Mononuclear cell (primary cell): ENCODE data around the gene ONECUT3. TPM values are rescaled to one million over a fixed set of nuclear protein-coding genes. Genes with fewer than 3 reads are reported as not detected.

Source experiments
- H3K27me3 ChIP-seq: 2 replicates; pipeline ENCODE4 v1.6.0; 2011; ENCODE audit warnings: low read length, control low read depth; ENCODE audit not compliant: insufficient read depth
- H3K4me1 ChIP-seq: 2 replicates; pipeline ENCODE4 v1.5.1; 2011; ENCODE audit warnings: mild to moderate bottlenecking, low read length, control low read depth; ENCODE audit not compliant: insufficient read depth
- H3K4me3 ChIP-seq: 2 replicates; pipeline ENCODE4 v1.5.1; 2011; ENCODE audit warnings: mild to moderate bottlenecking, low read length, moderate library complexity
- H3K9me3 ChIP-seq: 2 replicates; pipeline ENCODE4 v1.5.1; 2011; ENCODE audit warnings: low read depth, mild to moderate bottlenecking, control low read depth, low read length
- total RNA-seq: library from RNA; depleted of rRNA; stranded (reverse); fragments of >200 nt; gene quantifications from one replicate; pipeline ENCODE4 v1.2.3, GENCODE V29; 2012

The ONECUT3 gene
- total RNA-seq, 1 donor = not detected

DNA sequence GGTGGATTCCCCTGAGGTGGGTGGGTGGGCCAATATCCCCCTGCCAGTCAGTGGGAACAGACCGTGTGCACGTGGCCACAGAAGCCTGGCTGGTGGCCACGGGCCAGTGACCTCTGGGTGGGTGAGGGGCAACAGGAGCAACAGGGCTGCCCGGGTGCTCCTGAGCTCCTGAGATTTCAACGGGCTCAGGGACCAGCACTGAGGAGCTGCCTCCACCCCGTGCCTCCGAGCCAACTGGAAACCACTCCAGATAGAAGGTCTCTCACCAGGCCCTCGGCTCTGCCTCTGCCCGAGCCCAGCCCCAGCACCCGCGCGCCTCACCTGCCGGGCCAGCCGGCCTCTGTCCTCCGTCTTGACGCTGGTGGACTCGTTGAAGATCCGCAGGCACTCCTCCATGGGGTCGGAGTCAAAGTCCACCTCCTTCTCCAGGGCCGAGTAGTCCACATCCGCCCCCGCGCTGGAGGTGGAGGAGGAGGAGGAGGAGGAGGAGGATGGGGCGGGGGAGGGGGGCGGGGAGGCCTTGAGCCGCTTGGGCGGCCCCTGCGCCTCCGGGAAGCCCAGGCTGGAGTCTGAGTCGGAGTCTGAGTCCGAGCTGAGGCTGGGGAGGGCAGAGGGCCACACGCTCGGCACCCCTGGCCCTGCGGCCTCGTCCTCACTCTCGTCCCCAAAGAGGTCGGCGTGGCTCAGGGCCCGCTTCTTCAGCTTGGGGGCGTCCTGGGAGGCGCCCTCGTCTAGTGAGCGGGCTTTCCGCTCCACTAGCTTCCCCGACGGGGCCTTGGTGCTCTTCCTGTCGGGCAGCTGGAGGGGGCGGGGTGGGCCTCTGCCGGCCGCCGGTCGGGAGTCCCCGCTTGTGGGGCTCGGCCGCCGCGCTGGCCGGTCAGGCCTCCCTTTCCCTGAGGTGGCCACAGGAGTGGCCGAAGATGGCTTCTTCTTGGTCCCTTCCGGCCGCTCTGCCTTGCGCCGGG, 73.5 kb downstream of the ONECUT3 start:
- H3K4me3 ChIP-seq = no peak overlapping the region
- no peaks in the 10 kb centered on the region for H3K9me3 ChIP-seq
- H3K4me1 ChIP-seq = no peaks in the 10 kb centered on the region
- H3K27me3 ChIP-seq = no peaks in the 10 kb centered on the region

DNA sequence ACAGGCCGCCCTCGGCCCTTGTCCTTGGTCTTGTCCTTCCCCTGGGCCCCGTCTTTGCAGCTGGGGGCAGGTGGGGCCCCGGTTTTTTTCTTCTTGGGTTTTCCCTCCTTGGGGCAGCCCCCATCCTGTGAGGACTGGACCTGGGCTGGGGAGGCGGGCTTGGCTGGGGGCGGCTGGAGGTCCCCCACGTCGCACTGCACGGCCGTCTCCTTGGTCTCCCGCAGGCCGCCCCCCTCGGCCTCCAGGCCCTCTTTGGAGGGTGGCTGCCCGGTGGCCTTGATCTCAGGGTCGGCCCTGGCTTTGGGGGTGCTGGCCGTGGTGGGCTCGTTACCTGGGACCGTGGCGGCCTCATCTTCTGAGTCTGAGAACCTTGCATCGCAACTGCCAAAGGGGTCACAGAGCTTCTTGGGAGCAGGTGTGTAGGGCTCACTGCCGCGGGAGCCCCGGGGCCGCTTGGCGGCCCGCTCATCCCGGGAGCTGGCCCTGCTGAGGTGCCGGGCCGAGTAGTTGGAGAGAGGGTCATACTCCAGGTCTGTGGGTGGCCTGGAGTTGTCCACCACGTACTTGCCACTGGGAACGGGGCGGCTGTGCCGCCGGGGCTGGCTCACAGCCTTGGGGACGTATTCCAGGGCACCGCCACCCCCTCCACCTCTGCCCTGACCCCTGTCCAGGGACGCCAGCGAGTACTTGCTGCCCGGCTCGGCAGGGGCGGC, 74.4 kb downstream of the ONECUT3 start:
- Histone ChIP-seq H3K27me3 (no peaks in the 10 kb centered on the region), H3K4me1 (no peaks in the 10 kb centered on the region), H3K9me3 (no peaks in the 10 kb centered on the region), H3K4me3 (no peak overlapping the region)

DNA sequence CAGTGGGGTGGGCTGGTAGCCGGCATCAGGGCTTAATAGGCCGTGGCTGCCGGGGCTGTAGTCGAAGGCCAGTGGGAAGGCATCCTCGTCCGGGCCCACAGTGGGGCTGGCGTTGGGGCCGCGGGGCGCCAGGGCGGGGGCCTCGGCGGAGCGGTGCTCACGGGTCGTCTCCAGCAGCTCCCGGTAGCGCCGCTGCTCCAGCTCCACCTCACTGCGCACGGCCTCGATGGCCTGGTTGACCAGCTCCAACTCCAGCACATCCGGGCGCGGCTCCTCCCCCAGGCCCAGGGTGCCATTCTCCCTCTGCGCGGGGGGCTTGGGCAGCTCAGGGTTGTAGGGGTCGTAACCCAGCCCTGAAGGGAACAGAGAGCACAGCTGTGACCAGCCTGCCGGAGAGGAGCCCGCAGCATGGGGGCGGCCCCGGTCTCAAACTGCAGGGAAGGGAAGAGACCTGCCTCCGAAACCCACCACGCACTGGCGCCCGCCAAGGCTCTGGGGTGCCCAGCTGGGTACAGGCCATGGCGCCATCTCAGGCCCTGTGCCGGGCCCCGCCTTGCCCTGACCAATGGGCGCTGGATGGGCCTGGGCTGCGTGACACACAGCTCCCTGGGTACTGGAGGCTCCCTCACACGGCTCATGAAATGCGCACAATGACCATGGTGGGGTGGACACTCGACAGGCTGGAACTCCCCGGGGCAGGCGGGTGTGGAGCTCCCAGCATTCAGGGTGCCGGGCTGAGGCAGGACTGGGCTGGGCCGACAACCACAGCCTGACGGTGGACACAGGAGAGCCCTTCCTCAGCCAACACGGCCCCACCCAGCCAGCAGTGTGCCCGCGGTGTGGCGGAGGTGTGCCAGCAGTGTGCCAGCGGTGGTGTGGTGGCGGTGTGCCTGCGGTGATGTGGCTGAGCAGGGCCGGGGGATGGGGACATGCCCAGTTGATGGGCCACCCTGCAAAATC, 75.3 kb downstream of the ONECUT3 start:
- no peaks in the 10 kb centered on the region for H3K9me3 ChIP-seq
- H3K27me3 ChIP-seq = no peaks in the 10 kb centered on the region
- no peak overlapping the region for H3K4me3 ChIP-seq
- H3K4me1 ChIP-seq = no peaks in the 10 kb centered on the region

DNA sequence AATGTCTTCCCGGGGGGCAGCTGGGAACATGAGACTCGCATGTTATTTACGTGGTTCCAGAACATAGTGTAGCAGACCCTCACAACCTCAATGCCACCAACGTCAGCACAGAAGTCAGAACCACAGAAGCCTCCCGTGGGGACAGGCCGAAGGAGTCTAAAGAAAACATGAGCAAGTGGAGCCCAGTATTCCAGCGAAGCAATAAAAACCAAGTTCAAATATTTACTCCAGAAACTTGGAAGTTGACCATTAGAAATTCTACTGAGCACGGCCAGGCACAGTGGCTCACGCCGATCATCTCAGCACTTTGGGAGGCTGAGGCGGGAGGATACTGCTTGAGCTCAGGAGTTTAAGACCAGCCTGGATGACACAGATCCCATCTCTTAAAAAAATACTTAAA, 76.7 kb downstream of the ONECUT3 start:
- Histone ChIP-seq H3K9me3 (no peaks in the 10 kb centered on the region), H3K4me3 (no peak overlapping the region), H3K27me3 (no peaks in the 10 kb centered on the region), H3K4me1 (no peaks in the 10 kb centered on the region)

DNA sequence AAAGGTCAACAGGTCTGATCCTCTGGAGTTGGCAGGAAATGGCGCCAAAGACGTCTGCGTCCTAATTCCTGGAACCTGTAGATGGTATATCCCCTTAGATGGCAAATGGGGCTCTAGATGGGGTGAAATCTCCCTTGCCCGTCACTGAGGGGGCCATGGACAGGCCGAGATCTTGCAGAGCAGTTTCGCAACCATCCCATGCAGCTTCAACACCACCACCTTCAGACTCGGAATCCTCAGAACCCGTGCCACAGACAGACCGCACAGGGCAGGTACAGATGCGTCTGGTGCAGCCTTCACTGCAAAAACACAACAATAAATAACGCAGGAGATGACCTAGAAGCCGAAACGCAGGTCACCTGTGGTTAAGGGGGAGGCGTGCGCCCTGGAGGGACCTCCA, 77.3 kb downstream of the ONECUT3 start:
- Histone ChIP-seq H3K27me3 (no peaks in the 10 kb centered on the region), H3K4me1 (no peaks in the 10 kb centered on the region), H3K9me3 (no peaks in the 10 kb centered on the region), H3K4me3 (no peak overlapping the region)

Other genes starting within 250 kb of the ONECUT3 start
- gene ADAMTSL5, start 240.5 kb upstream of the ONECUT3 start, total RNA-seq = 0.84 TPM
- gene PLK5, start 229.4 kb upstream of the ONECUT3 start, total RNA-seq = not detected
- gene MEX3D, start 185.2 kb upstream of the ONECUT3 start, total RNA-seq = 2.1 TPM
- 25.1 TPM for gene MBD3, start 160.6 kb upstream of the ONECUT3 start, total RNA-seq
- gene UQCR11, start 148.0 kb upstream of the ONECUT3 start, total RNA-seq = 31.6 TPM
- 37.4 TPM for gene TCF3, start 100.9 kb upstream of the ONECUT3 start, total RNA-seq
- 0.73 TPM for gene ATP8B3, start 58.8 kb downstream of the ONECUT3 start, total RNA-seq
- 66.2 TPM for gene REXO1, start 95.0 kb downstream of the ONECUT3 start, total RNA-seq
- 12.4 TPM for gene KLF16, start 110.1 kb downstream of the ONECUT3 start, total RNA-seq
- 97.8 TPM for gene ABHD17A, start 132.0 kb downstream of the ONECUT3 start, total RNA-seq
- gene ADAT3, start 151.9 kb downstream of the ONECUT3 start, total RNA-seq = 2.9 TPM
- gene SCAMP4, start 151.9 kb downstream of the ONECUT3 start, total RNA-seq = 20.1 TPM
- 96.7 TPM for gene CSNK1G2, start 187.7 kb downstream of the ONECUT3 start, total RNA-seq